Esophagus squamous epithelium (tissue), 5 donors: ENCODE results near the gene NR2F1-AS1. TPM values are rescaled to one million over a fixed set of nuclear protein-coding genes. Genes with fewer than 3 reads are reported as not detected.

Source experiments
- DNase-seq: peaks from one replicate; lab custom pipeline; 2025; lab: John Stamatoyannopoulos, UW
- H3K27ac ChIP-seq, 4 donors: fragments of 200-600 bp; sonication (generic); one replicate each; pipeline ENCODE4 v1.5.1; 2016 to 2019; ENCODE audit warnings: mild to moderate bottlenecking in 1 of 4
- H3K27me3 ChIP-seq, 4 donors: fragments of 200-600 bp; sonication (generic); 1 replicate in 3 of 4; 2 replicates in 1 of 4; pipeline versions ENCODE4 v1.5.1 to v1.6.0; 2017 to 2021; ENCODE audit warnings: antibody characterized with exemption in 1 of 4
- H3K36me3 ChIP-seq, 3 donors: fragments of 200-600 bp; sonication (generic); one replicate each; pipeline ENCODE4 v1.5.1; 2016 to 2019
- H3K4me1 ChIP-seq, 3 donors: fragments of 200-600 bp; sonication (generic); one replicate each; pipeline ENCODE4 v1.5.1; 2017 to 2019
- H3K4me3 ChIP-seq, 4 donors: fragments of 200-600 bp; sonication (generic); 1 replicate in 3 of 4; 2 replicates in 1 of 4; pipeline ENCODE4 v1.5.1; 2016 to 2019; ENCODE audit warnings: mild to moderate bottlenecking in 2 of 4, moderate library complexity in 1 of 4
- H3K9me3 ChIP-seq, 3 donors: fragments of 200-600 bp; sonication (generic); one replicate each; pipeline ENCODE4 v1.5.1; 2016 to 2019
- POLR2A ChIP-seq, 4 donors: fragments of 450-650 bp; IDR thresholded peaks; one replicate each; pipeline ENCODE4 v1.6.1; 2017; ENCODE audit warnings: antibody characterized with exemption in 4 of 4, mild to moderate bottlenecking in 4 of 4, moderate library complexity in 3 of 4
- WGBS, 2 donors: methylation state at CpG; one replicate each; pipeline ENCODE4 v1.1.5; 2018; 5-methylcytosine and 5-hydroxymethylcytosine counted together
- intact Hi-C: fragments of 100-400 bp; cut with DNase I; formaldehyde crosslinking; loops from one replicate; pipeline ENCODE4 v1.15.0; 2022
- total RNA-seq, 4 donors: library from RNA; depleted of rRNA; stranded (reverse); fragments of >200 nt; gene quantifications; one replicate each; pipeline ENCODE4 v1.1.0, GENCODE V29; 2016
- TF ChIP-seq, protein P1 (sequence below), 6 experiments: fragments of 450-650 bp in 4 of 6; fragments of 200-600 bp in 2 of 6; sonication (generic) in 2 of 6; IDR thresholded peaks; one replicate each; pipeline ENCODE4 v1.5.1; 2016 to 2019; ENCODE audit warnings: antibody characterized with exemption in 6 of 6, mild to moderate bottlenecking in 4 of 6, moderate library complexity in 4 of 6
- donor health status: DM: yes; HTN: yes; CAD: no.

NR2F1-AS1 gene
- total RNA-seq, 4 donors from 2014 or later = 0.49 to 11.3 (median 1.5) TPM

DNA sequence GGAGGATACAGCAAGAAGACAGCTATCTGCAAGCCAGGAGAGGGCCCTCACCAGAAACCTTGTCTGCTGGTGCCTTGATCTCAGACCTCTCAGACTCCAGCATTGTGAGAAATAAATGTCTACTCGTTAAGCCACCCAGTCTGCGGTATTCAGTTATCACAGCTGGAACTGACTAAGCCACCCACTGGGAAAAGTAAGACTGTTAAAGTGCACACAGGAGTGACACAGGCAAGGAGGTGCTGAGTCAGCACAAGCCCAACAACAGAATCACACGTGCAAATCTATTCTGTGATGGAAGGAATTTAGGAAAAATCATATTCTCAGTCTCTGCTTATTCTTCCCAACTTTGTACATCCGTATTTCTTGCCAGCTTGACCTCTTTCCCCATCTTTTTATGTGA lies 200.0 kb downstream of the NR2F1-AS1 start:
- intact Hi-C loops = no loop called here
- no peaks in the 10 kb centered on the region for H3K27me3 ChIP-seq
- WGBS, 2 donors = 68 to 73% methylated on average over 4 of the region's 4 CpGs
- no peak overlapping the region for H3K4me3 ChIP-seq
- H3K4me1 ChIP-seq = no peaks in the 10 kb centered on the region
- DNase-seq = no peak
- TF ChIP-seq, protein P1, sequence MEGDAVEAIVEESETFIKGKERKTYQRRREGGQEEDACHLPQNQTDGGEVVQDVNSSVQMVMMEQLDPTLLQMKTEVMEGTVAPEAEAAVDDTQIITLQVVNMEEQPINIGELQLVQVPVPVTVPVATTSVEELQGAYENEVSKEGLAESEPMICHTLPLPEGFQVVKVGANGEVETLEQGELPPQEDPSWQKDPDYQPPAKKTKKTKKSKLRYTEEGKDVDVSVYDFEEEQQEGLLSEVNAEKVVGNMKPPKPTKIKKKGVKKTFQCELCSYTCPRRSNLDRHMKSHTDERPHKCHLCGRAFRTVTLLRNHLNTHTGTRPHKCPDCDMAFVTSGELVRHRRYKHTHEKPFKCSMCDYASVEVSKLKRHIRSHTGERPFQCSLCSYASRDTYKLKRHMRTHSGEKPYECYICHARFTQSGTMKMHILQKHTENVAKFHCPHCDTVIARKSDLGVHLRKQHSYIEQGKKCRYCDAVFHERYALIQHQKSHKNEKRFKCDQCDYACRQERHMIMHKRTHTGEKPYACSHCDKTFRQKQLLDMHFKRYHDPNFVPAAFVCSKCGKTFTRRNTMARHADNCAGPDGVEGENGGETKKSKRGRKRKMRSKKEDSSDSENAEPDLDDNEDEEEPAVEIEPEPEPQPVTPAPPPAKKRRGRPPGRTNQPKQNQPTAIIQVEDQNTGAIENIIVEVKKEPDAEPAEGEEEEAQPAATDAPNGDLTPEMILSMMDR (IDR thresholded peaks at IDR 0.05) = no peak
- no peak for TF ChIP-seq POLR2A (IDR thresholded peaks at IDR 0.05)
- H3K27ac ChIP-seq = no peak overlapping the region
- no peaks in the 10 kb centered on the region for H3K9me3 ChIP-seq
- no peaks in the 10 kb centered on the region for H3K36me3 ChIP-seq

DNA sequence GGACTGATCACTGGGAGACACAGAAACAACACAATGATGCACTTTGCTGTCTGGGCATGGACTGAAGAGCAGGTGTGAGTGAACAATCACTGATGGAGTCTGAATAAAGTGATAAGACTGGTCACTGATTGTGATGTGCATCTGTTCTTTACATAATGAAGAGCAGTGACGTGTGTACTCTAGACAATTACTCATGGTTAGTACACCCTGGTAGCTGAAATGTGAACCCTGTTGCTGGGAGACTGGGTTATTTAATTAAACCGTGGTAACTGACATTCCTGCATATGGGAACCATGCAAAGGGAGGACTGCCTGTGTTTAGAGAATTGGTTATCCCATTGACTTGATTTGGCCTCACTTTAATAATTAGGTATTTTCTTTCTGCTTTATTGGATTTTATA lies 202.9 kb downstream of the NR2F1-AS1 start:
- H3K9me3 ChIP-seq = no peaks in the 10 kb centered on the region
- intact Hi-C loops = no loop called here
- H3K4me3 ChIP-seq = no peak overlapping the region
- WGBS, 2 donors = 39 to 48% methylated on average over 2 of the region's 2 CpGs
- H3K27me3 ChIP-seq = no peaks in the 10 kb centered on the region
- TF ChIP-seq POLR2A (IDR thresholded peaks at IDR 0.05) = no peak
- TF ChIP-seq, protein P1 (IDR thresholded peaks at IDR 0.05) = no peak
- no peaks in the 10 kb centered on the region for H3K36me3 ChIP-seq
- no peak overlapping the region for H3K27ac ChIP-seq
- DNase-seq = no peak
- H3K4me1 ChIP-seq = no peaks in the 10 kb centered on the region

DNA sequence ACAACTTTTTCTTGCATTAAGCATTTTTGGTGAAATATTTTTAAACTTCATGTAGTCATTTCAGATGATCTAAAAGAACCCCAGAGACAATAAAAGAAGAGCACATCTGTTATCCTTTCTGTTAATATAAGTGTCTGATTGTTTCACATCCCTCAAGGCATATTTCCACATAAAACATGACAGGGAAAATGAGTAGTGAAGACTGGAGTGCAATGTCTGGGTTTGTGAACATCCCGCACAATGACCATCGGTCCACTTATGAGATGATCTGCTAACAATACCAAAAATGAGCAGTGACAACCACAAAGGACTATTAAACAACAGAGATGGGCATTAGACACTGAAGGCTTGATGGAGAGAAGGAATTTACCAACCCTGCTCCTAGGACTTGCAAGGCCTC lies 209.1 kb downstream of the NR2F1-AS1 start:
- Histone ChIP-seq H3K4me3 (no peak overlapping the region), H3K4me1 (no peaks in the 10 kb centered on the region), H3K9me3 (no peaks in the 10 kb centered on the region), H3K27me3 (no peaks in the 10 kb centered on the region), H3K27ac (no peak overlapping the region), H3K36me3 (no peaks in the 10 kb centered on the region)
- no peak for TF ChIP-seq POLR2A (IDR thresholded peaks at IDR 0.05)
- TF ChIP-seq, protein P1 (IDR thresholded peaks at IDR 0.05) = no peak
- no peak for DNase-seq
- intact Hi-C loops = no loop called here
- 86 to 93% methylated on average over 2 of the region's 2 CpGs for WGBS, 2 donors

DNA sequence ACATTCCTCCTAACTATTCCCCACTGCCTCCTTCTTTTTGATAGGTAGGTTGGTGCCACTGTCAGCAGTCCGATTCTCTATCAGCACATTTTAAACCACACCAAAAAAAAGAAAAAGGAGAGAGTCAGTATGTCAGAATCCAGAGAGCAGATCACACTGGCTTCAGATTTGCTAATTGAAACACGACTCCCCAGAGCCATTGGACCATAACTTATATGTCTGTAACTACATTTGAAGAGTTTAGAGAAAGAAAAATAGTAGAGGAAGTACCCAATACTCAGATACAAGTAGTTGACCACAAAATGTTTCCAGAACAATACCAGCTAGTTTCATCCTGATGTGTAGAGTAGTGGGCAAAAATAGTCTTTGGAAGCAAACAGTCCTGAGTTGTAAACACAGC lies 216.6 kb downstream of the NR2F1-AS1 start:
- intact Hi-C loops = no loop called here
- Histone ChIP-seq H3K9me3 (no peaks in the 10 kb centered on the region), H3K4me3 (no peak overlapping the region), H3K27me3 (no peaks in the 10 kb centered on the region), H3K36me3 (no peaks in the 10 kb centered on the region), H3K27ac (no peak overlapping the region), H3K4me1 (peaks cover 0 to 6% (median 5%) of the 10 kb centered on the region in 3 donors)
- WGBS, 2 donors = 57 to 58% methylated on average over 2 of the region's 2 CpGs
- no peak for TF ChIP-seq POLR2A (IDR thresholded peaks at IDR 0.05)
- TF ChIP-seq, protein P1 (IDR thresholded peaks at IDR 0.05) = no peak
- DNase-seq = no peak

DNA sequence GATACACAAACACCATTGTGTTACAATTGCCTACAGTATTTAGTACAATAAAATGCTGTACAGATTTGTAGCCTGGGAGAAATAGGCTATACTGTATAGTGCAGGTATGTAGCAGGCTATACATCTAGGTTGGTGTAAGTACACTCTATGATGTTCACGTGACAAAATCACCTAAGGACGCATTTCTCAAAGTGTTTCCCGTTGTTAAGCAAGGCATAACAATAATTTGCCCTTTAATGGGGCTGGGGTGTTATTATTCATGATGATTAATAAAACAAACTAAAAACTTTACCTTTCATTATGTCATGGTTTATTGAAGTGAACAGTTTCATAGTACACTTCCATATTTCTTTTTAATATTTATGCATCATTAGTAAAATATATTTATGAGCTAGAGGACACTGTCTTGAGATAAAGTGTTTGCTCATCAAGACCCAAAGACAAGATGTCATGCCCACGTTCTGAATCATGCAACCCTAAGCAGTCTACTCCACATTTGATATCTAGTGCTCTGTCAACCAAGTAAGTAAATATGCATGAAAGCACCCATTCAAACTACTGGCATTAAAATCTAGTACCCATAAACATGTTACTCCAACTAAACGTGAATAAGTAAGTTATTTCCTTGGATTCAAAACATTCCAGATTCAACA lies 220.5 kb downstream of the NR2F1-AS1 start:
- intact Hi-C loops = no loop called here
- Histone ChIP-seq H3K36me3 (no peaks in the 10 kb centered on the region), H3K4me3 (no peak overlapping the region), H3K27me3 (no peaks in the 10 kb centered on the region), H3K4me1 (peaks cover 0 to 6% (median 5%) of the 10 kb centered on the region in 3 donors), H3K27ac (no peak overlapping the region), H3K9me3 (no peaks in the 10 kb centered on the region)
- WGBS, 2 donors = 51 to 71% methylated on average over 5 of the region's 5 CpGs
- no peak for DNase-seq
- TF ChIP-seq, protein P1 (IDR thresholded peaks at IDR 0.05) = no peak
- no peak for TF ChIP-seq POLR2A (IDR thresholded peaks at IDR 0.05)
